IPS-20b (cell line): ENCODE measurements around the gene BPI.

Experiments
- H3K27ac ChIP-seq: one replicate; pipeline ENCODE4 v1.5.1; 2013; ENCODE audit warnings: low read length
- H3K27me3 ChIP-seq: 2 replicates; pipeline ENCODE4 v1.6.1; 2013; ENCODE audit warnings: mild to moderate bottlenecking, low read length, inconsistent platforms; ENCODE audit not compliant: insufficient read depth
- H3K36me3 ChIP-seq: 2 replicates; pipeline ENCODE4 v1.6.1; 2013; ENCODE audit warnings: low read depth, mild to moderate bottlenecking, inconsistent platforms, low read length, moderate library complexity; ENCODE audit not compliant: insufficient read depth
- H3K4me1 ChIP-seq: 2 replicates; pipeline ENCODE4 v1.6.1; 2013; ENCODE audit warnings: mild to moderate bottlenecking, control low read depth, inconsistent platforms, low read length, moderate library complexity; ENCODE audit not compliant: insufficient read depth
- H3K4me3 ChIP-seq: 2 replicates; pipeline ENCODE4 v1.5.1; 2013; ENCODE audit warnings: mild to moderate bottlenecking, low read length, inconsistent platforms
- H3K9ac ChIP-seq: 2 replicates; pipeline ENCODE4 v1.6.1; 2013; ENCODE audit warnings: low read depth, mild to moderate bottlenecking, inconsistent platforms, low read length, moderate library complexity
- H3K9me3 ChIP-seq: 2 replicates; pipeline ENCODE4 v1.6.1; 2013; ENCODE audit warnings: mild to moderate bottlenecking, low read depth, low read length, inconsistent platforms; ENCODE audit not compliant: insufficient read depth

Gene BPI

GRCh38 chr20:38340693-38341092 lies 36.7 kb downstream of the BPI start:
- Histone ChIP-seq H3K27ac (no peak overlapping the region), H3K36me3 (no peaks in the 10 kb centered on the region)

GRCh38 chr20:38342216-38342615 lies 38.3 kb downstream of the BPI start:
- peak overlapping the region; percentile 42; the same call in 1 of the 2 replicates for H3K4me3 ChIP-seq
- peak overlapping the region; percentile 58 for H3K27ac ChIP-seq
- H3K36me3 ChIP-seq: no peaks in the 10 kb centered on the region
- H3K9ac ChIP-seq: peak overlapping the region; percentile 69; the same call in 1 of the 2 replicates
- peaks cover 29% of the 10 kb centered on the region; the same call in 1 of the 2 replicates for H3K4me1 ChIP-seq
- H3K9me3 ChIP-seq: peaks cover 10% of the 10 kb centered on the region; the same call in 1 of the 2 replicates
- H3K27me3 ChIP-seq: no peaks in the 10 kb centered on the region

More at GRCh38 chr20:38340693-38341092, 36.7 kb downstream of the BPI start:
- H3K9ac ChIP-seq: no peak overlapping the region
- H3K27me3 ChIP-seq: no peaks in the 10 kb centered on the region
- peaks cover 10% of the 10 kb centered on the region; the same call in 1 of the 2 replicates for H3K9me3 ChIP-seq
- no peak overlapping the region for H3K4me3 ChIP-seq
- peaks cover 29% of the 10 kb centered on the region; the same call in 1 of the 2 replicates for H3K4me1 ChIP-seq

GRCh38 chr20:38342713-38343310 lies 38.9 kb downstream of the BPI start:
- Histone ChIP-seq H3K4me1 (peaks cover 29% of the 10 kb centered on the region; the same call in 1 of the 2 replicates), H3K9ac (peak overlapping the region; percentile 69; the same call in 1 of the 2 replicates), H3K27ac (peak overlapping the region; percentile 50)

GRCh38 chr20:38343311-38344106 lies 39.6 kb downstream of the BPI start:
- Histone ChIP-seq H3K27ac (peak overlapping the region; percentile 50), H3K4me1 (peaks cover 29% of the 10 kb centered on the region; the same call in 1 of the 2 replicates), H3K4me3 (no peak overlapping the region), H3K36me3 (no peaks in the 10 kb centered on the region), H3K27me3 (no peaks in the 10 kb centered on the region), H3K9ac (peak overlapping the region; percentile 69; the same call in 1 of the 2 replicates), H3K9me3 (0 out of 2 replicates have a peak, but pooled peaks cover 1% of the 10 kb centered on the region)

More at GRCh38 chr20:38342713-38343310, 38.9 kb downstream of the BPI start:
- Histone ChIP-seq H3K4me3 (peak overlapping the region; percentile 42; the same call in 1 of the 2 replicates), H3K9me3 (peaks cover 8% of the 10 kb centered on the region; the same call in 1 of the 2 replicates), H3K36me3 (no peaks in the 10 kb centered on the region), H3K27me3 (no peaks in the 10 kb centered on the region)

- Histone ChIP-seq H3K36me3 (no peaks in the 10 kb centered on the region), H3K27ac (peak overlapping the region; percentile 50), H3K27me3 (no peaks in the 10 kb centered on the region), H3K4me1 (peaks cover 26% of the 10 kb centered on the region; the same call in 1 of the 2 replicates), H3K4me3 (no peak overlapping the region), H3K9me3 (no peaks in the 10 kb centered on the region), H3K9ac (no peak overlapping the region)
Observed at GRCh38 chr20:38344107-38344701, 40.2 kb downstream of the BPI start.

- Histone ChIP-seq H3K4me1 (peaks cover 17% of the 10 kb centered on the region; the same call in 1 of the 2 replicates), H3K27ac (no peak overlapping the region), H3K4me3 (no peak overlapping the region), H3K9me3 (no peaks in the 10 kb centered on the region), H3K36me3 (no peaks in the 10 kb centered on the region), H3K9ac (no peak overlapping the region), H3K27me3 (no peaks in the 10 kb centered on the region)
Observed at GRCh38 chr20:38345643-38346042, 41.7 kb downstream of the BPI start.

GRCh38 chr20:38346247-38346651 lies 42.3 kb downstream of the BPI start, which contains the start of gene LBP:
LBP (plus strand) TSS chr20:38346482; CDS start chr20:38346517, 35 bp downstream.
- Histone ChIP-seq H3K9ac (no peak within 1 kb of the TSS), H3K36me3 (no peaks in the 10 kb centered on the region), H3K9me3 (no peaks in the 10 kb centered on the region), H3K4me3 (no peak within 1 kb of the TSS), H3K27me3 (no peaks in the 10 kb centered on the region), H3K4me1 (peaks cover 16% of the 10 kb centered on the region; the same call in 1 of the 2 replicates), H3K27ac (no peak within 1 kb of the TSS)

GRCh38 chr20:38346741-38347140 lies 42.8 kb downstream of the BPI start:
- Histone ChIP-seq H3K9me3 (no peaks in the 10 kb centered on the region), H3K27me3 (no peaks in the 10 kb centered on the region), H3K4me3 (no peak overlapping the region)

GRCh38 chr20:38349856-38350255 lies 45.9 kb downstream of the BPI start:
- H3K27ac ChIP-seq: no peak overlapping the region
- no peaks in the 10 kb centered on the region for H3K36me3 ChIP-seq
- no peak overlapping the region for H3K4me3 ChIP-seq
- no peak overlapping the region for H3K9ac ChIP-seq
- H3K27me3 ChIP-seq: no peaks in the 10 kb centered on the region
- H3K4me1 ChIP-seq: peaks cover 17% of the 10 kb centered on the region; the same call in 1 of the 2 replicates
- no peaks in the 10 kb centered on the region for H3K9me3 ChIP-seq

More at GRCh38 chr20:38346741-38347140, 42.8 kb downstream of the BPI start:
- Histone ChIP-seq H3K4me1 (peaks cover 12% of the 10 kb centered on the region; the same call in 1 of the 2 replicates), H3K36me3 (no peaks in the 10 kb centered on the region), H3K9ac (no peak overlapping the region), H3K27ac (no peak overlapping the region)

GRCh38 chr20:38350879-38351775 lies 47.2 kb downstream of the BPI start:
- H3K9ac ChIP-seq: no peak overlapping the region
- no peak overlapping the region for H3K4me3 ChIP-seq
- no peak overlapping the region for H3K27ac ChIP-seq
- no peaks in the 10 kb centered on the region for H3K27me3 ChIP-seq
- no peaks in the 10 kb centered on the region for H3K36me3 ChIP-seq
- peaks cover 23% of the 10 kb centered on the region for H3K4me1 ChIP-seq
- H3K9me3 ChIP-seq: no peaks in the 10 kb centered on the region
